ENCODE measurements around the gene MMP2. TPM values are rescaled to one million over a fixed set of nuclear protein-coding genes. Genes with fewer than 3 reads are reported as not detected.

The MMP2 gene
- total RNA-seq, 1 experiment from 2014 or later: 311 TPM

DNA sequence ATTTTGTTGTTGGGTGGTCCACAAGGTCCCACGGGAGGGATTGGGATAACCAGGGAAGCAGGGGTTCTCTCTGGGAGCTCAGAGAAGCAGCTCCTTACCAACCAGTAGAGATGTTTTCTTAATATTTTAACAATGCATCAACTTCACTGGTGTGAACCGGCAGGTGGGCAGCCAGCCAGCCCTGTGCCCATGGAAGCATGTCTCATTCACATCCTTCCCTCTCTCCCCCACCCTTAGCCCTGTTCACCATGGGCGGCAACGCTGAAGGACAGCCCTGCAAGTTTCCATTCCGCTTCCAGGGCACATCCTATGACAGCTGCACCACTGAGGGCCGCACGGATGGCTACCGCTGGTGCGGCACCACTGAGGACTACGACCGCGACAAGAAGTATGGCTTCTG lies 9.3 kb downstream of the MMP2 start:
- CTCF ChIA-PET: interaction anchor here (0.6 kb wide), 1 partner anchor 117 kb away, joined by 3 read pairs; no protein-coding TSS in a partner anchor
- no peak overlapping the region; the same call in 1 of the 2 replicates for H3K27ac ChIP-seq (ENCODE audit: low read length)

DNA sequence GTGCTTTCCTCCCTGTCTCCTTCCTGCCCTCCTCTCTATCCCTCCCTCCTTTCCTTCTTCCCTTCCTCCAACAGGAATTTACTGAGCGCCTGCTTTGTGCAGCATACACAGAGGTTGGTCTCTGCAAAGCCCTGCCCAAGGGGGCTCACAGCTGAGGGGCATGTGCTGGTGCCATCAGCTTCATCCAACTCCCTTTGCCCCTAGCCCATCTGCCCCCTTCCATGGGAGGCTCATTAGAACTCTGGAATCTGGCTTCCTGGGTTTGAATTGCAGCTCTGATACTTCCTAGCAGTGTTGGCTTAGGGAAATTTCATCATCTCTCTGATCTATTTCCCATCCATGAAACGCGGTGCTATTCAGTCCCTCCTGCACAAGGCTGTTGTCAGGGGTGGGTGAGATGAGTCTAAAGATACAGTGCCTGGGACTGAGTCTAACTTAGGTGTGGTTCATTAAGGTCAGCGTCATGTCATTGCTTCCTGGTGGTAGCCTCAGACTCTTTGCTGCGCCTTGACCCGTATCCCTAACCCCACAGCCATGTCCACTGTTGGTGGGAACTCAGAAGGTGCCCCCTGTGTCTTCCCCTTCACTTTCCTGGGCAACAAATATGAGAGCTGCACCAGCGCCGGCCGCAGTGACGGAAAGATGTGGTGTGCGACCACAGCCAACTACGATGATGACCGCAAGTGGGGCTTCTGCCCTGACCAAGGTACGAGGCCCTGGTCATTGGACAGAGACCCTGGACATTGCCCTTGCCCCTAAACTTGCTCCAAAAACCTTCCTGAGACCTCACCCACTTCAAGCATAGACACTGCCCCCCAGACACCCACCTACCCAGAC lies 10.3 kb downstream of the MMP2 start:
- no peak for TF ChIP-seq POLR2AphosphoS5 (IDR thresholded peaks at IDR 0.05; ENCODE audit: low read depth, low read length)
- Histone ChIP-seq H3K4me1 (ENCODE audit: control insufficient read depth, insufficient read depth, low read length) (peaks cover 10% of the 10 kb centered on the region), H3K27ac (ENCODE audit: low read length) (no peak overlapping the region; the same call in 1 of the 2 replicates), H3K9me3 (ENCODE audit: control insufficient read depth, insufficient read depth, low read depth, low read length) (no peaks in the 10 kb centered on the region), H3K27me3 (ENCODE audit: control insufficient read depth, insufficient read depth, low read length) (no peaks in the 10 kb centered on the region), H3K36me3 (ENCODE audit: control insufficient read depth, insufficient read depth, low read length) (peaks cover 3% of the 10 kb centered on the region; the same call in 1 of the 2 replicates), H3K4me3 (ENCODE audit: low read depth in 2 of 2, low read length in 2 of 2) (no peak overlapping the region)
- DNase-seq (ENCODE audit: low read depth, low spot score) (no peak), ATAC-seq (no peak)
- CTCF ChIA-PET: no interaction called here
- in situ Hi-C loops (cut with HindIII; ENCODE audit: low pct_unique_long_range_greater_than_20kb, low sequenced_read_pairs) (no loop called here), intact Hi-C loops (cut with micrococcal nuclease; ENCODE audit: unreplicated experiment) (no loop called here)
- POLR2A ChIA-PET: no interaction called here
- BruUV-seq (replicated peaks): no TSS peak

More for the DNA sequence above, 9.3 kb downstream of the MMP2 start:
- in situ Hi-C loops (cut with HindIII; ENCODE audit: low pct_unique_long_range_greater_than_20kb, low sequenced_read_pairs): no loop called here
- intact Hi-C loops (cut with micrococcal nuclease; ENCODE audit: unreplicated experiment): no loop called here
- POLR2A ChIA-PET: no interaction called here
- Histone ChIP-seq H3K9me3 (ENCODE audit: control insufficient read depth, insufficient read depth, low read depth, low read length) (no peaks in the 10 kb centered on the region), H3K4me3 (ENCODE audit: low read depth in 2 of 2, low read length in 2 of 2) (no peak overlapping the region), H3K36me3 (ENCODE audit: control insufficient read depth, insufficient read depth, low read length) (peaks cover 3% of the 10 kb centered on the region; the same call in 1 of the 2 replicates), H3K27me3 (ENCODE audit: control insufficient read depth, insufficient read depth, low read length) (no peaks in the 10 kb centered on the region), H3K4me1 (ENCODE audit: control insufficient read depth, insufficient read depth, low read length) (no peaks in the 10 kb centered on the region)
- no peak for ATAC-seq
- no peak for TF ChIP-seq SIN3A (IDR thresholded peaks at IDR 0.05; ENCODE audit: borderline replicate concordance, insufficient read depth, low read depth, low read length)
- TF ChIP-seq POLR2AphosphoS5 (IDR thresholded peaks at IDR 0.05; ENCODE audit: low read depth, low read length): no peak
- TF ChIP-seq TCF7L2 (IDR thresholded peaks at IDR 0.05; ENCODE audit: low read depth, low read length): no peak
- TF ChIP-seq, protein P1, sequence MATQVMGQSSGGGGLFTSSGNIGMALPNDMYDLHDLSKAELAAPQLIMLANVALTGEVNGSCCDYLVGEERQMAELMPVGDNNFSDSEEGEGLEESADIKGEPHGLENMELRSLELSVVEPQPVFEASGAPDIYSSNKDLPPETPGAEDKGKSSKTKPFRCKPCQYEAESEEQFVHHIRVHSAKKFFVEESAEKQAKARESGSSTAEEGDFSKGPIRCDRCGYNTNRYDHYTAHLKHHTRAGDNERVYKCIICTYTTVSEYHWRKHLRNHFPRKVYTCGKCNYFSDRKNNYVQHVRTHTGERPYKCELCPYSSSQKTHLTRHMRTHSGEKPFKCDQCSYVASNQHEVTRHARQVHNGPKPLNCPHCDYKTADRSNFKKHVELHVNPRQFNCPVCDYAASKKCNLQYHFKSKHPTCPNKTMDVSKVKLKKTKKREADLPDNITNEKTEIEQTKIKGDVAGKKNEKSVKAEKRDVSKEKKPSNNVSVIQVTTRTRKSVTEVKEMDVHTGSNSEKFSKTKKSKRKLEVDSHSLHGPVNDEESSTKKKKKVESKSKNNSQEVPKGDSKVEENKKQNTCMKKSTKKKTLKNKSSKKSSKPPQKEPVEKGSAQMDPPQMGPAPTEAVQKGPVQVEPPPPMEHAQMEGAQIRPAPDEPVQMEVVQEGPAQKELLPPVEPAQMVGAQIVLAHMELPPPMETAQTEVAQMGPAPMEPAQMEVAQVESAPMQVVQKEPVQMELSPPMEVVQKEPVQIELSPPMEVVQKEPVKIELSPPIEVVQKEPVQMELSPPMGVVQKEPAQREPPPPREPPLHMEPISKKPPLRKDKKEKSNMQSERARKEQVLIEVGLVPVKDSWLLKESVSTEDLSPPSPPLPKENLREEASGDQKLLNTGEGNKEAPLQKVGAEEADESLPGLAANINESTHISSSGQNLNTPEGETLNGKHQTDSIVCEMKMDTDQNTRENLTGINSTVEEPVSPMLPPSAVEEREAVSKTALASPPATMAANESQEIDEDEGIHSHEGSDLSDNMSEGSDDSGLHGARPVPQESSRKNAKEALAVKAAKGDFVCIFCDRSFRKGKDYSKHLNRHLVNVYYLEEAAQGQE (IDR thresholded peaks at IDR 0.05; ENCODE audit: insufficient read depth in 1 of 2, low read depth in 2 of 2, low read length in 1 of 2): no peak
- TF ChIP-seq, protein P2, sequence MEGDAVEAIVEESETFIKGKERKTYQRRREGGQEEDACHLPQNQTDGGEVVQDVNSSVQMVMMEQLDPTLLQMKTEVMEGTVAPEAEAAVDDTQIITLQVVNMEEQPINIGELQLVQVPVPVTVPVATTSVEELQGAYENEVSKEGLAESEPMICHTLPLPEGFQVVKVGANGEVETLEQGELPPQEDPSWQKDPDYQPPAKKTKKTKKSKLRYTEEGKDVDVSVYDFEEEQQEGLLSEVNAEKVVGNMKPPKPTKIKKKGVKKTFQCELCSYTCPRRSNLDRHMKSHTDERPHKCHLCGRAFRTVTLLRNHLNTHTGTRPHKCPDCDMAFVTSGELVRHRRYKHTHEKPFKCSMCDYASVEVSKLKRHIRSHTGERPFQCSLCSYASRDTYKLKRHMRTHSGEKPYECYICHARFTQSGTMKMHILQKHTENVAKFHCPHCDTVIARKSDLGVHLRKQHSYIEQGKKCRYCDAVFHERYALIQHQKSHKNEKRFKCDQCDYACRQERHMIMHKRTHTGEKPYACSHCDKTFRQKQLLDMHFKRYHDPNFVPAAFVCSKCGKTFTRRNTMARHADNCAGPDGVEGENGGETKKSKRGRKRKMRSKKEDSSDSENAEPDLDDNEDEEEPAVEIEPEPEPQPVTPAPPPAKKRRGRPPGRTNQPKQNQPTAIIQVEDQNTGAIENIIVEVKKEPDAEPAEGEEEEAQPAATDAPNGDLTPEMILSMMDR (IDR thresholded peaks at IDR 0.05): no peak
- DNase-seq (ENCODE audit: low read depth, low spot score): no peak
- no TSS peak for BruUV-seq (replicated peaks)

DNA sequence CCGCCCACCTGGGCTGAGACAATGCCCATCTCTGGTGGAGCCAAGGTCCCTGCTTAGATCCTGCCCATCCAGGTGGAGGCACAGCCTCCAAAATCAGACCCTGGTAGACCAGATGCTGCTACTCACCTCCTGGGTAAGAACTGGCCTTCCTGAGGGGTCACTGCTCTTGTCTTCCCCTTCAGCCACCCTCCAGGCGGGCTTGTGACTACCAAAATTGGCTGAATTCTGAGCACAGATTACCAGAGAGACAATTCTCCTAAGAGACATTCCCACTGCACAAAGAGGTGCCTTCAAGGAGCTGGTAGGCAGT lies 10.9 kb downstream of the MMP2 start:
- H3K36me3 ChIP-seq (ENCODE audit: control insufficient read depth, insufficient read depth, low read length): peaks cover 3% of the 10 kb centered on the region; the same call in 1 of the 2 replicates
- peaks cover 16% of the 10 kb centered on the region for H3K4me1 ChIP-seq (ENCODE audit: control insufficient read depth, insufficient read depth, low read length)
- ChIA-PET CTCF (interaction anchor here (0.5 kb wide), 1 partner anchor 374 kb away, joined by 3 read pairs; no protein-coding TSS in a partner anchor), POLR2A (no interaction called here)
- intact Hi-C loops (cut with micrococcal nuclease; ENCODE audit: unreplicated experiment): no loop called here
- H3K27me3 ChIP-seq (ENCODE audit: control insufficient read depth, insufficient read depth, low read length): no peaks in the 10 kb centered on the region
- H3K4me3 ChIP-seq (ENCODE audit: low read depth in 2 of 2, low read length in 2 of 2): no peak overlapping the region
- no peak for DNase-seq (ENCODE audit: low read depth, low spot score)
- in situ Hi-C loops (cut with HindIII; ENCODE audit: low pct_unique_long_range_greater_than_20kb, low sequenced_read_pairs): no loop called here
- ATAC-seq: no peak
- no peaks in the 10 kb centered on the region for H3K9me3 ChIP-seq (ENCODE audit: control insufficient read depth, insufficient read depth, low read depth, low read length)
- no TSS peak for BruUV-seq (replicated peaks)
- H3K27ac ChIP-seq (ENCODE audit: low read length): no peak overlapping the region; the same call in 1 of the 2 replicates
- TF ChIP-seq POLR2AphosphoS5 (IDR thresholded peaks at IDR 0.05; ENCODE audit: low read depth, low read length) (no peak), TCF7L2 (IDR thresholded peaks at IDR 0.05; ENCODE audit: low read depth, low read length) (no peak)
- TF ChIP-seq, protein P1 (IDR thresholded peaks at IDR 0.05; ENCODE audit: insufficient read depth in 1 of 2, low read depth in 2 of 2, low read length in 1 of 2): no peak
